ENCODE measurements around the gene PRC1.
"Not testable (repeated sequence)": the region's sequence is repeated elsewhere in the genome, so short reads cannot be mapped to it uniquely, and the experiment has no call there.

PRC1 gene

DNA sequence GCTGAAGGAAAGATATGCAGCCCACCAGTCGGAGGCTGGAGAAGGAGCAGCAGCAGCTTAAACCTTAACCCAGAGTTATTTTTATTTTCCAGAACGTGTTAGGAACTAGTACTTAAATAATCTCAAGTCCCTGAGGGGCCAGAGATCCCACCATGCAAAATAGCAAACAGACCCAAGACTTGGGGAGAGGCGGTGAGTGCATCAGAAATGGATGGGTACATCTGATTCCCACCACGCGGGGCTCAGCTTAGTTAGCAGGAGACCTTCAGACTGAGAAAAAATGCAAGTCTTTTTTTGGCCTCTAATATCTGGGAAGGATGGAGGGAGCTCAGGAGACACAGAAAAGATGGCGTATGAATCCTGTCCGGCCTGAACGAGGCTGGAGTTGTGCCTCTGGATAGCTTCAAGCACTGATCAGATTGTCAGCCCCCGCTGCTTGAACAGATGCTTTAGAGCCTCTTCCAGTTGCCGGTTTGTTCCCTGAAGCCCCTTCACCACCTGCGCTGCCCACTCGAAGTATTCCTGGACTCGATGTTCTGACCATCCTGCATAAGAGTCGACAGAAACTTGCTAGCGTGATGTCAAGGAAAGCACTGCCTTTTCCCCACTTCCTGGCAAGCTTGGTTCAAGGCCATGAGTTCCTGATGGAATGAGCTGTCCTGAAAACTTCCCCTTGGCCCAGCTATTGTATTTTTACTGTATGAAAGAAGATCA lies 63.3 kb downstream of the PRC1 start:
- TF ChIP-seq CTCF (conservative IDR thresholded peaks at IDR 0.05; ENCODE audit: low read depth, low read length): no peak
- H3K4me3 ChIP-seq (ENCODE audit: low read depth, low read length): peak overlapping the region; percentile 62
- DNase-seq (ENCODE audit: low read depth): no peak

GRCh38 chr15:90929246-90930019 lies 64.9 kb downstream of the PRC1 start:
- no peak for DNase-seq (ENCODE audit: low read depth)
- no peak for TF ChIP-seq CTCF (conservative IDR thresholded peaks at IDR 0.05; ENCODE audit: low read depth, low read length)
- H3K4me3 ChIP-seq (ENCODE audit: low read depth, low read length): peak overlapping the region; percentile 62

- not testable (repeated sequence) for DNase-seq (ENCODE audit: low read depth); H3K4me3 ChIP-seq (ENCODE audit: low read depth, low read length)
These were observed 66.2 kb downstream of the PRC1 start for GRCh38 chr15:90928106-90928505.

DNA sequence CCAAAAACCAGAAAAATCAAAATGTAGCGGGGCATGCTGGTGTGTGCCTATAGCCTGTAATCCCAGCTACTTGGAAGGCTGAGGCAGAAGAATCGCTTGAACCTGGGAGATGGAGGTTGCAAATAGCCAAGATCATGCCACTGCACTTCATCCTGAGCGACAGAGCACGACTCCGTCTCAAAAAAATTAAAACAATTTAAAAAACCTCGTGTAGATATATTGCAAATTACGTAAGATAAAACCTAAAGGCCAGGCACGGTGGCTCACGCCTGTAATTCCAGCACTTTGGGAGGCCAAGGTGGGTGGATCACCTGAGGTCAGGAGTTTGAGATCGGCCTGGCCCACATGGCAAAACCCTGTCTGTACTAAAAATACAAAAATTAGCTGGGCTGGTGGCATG lies 67.6 kb downstream of the PRC1 start:
- not testable (repeated sequence) for DNase-seq (ENCODE audit: low read depth); H3K4me3 ChIP-seq (ENCODE audit: low read depth, low read length)

DNA sequence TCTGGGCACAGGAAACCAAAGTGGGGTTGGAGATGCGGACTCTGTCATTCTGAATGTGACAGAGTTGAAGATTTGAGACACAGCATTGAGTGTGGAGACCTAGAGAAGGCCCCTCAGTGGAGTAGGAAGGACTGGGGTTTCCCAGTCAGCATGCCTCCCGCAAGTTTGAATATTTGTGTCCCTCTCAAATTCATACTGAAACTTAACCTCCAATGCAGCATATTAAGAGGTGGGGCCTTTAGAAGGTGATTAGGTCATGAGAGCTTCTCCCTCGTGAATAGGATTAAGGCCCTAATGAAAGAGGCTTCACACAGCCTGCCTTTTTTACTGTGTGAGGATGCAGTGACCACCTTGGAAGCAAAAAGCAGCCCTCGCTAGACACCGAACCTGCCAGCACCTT lies 70.0 kb downstream of the PRC1 start:
- no peak for DNase-seq (ENCODE audit: low read depth)
- H3K4me3 ChIP-seq (ENCODE audit: low read depth, low read length): no peak overlapping the region
- no peak for TF ChIP-seq CTCF (conservative IDR thresholded peaks at IDR 0.05; ENCODE audit: low read depth, low read length)

DNA sequence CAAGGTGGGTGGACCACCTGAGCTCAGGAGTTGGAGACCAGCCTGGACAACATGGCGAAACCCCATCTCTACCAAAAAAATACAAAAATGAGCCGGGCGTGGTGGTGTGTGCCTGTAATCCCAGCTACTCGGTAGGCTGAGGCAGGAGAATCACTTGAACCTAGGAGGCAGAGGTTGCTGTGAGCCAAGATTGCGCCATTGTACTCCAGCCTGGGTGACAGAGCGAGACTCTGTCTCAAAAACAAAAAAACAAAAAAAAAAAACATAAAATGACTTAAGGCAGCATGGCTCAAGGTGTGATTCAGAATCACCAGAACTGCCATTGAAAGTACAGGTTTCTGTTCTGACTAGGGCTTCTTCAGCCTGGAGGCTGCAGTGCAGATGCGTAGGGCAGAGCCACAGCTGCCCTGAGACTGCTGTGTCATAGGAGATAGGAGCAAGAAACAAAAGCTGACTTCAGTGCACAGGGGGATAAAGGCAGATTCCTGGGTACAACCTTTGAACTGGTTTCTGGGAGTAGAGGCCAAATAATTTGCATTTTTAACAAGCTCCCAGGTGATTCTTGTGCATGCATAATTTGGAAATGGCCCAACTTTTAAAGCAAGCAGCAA lies 71.5 kb downstream of the PRC1 start:
- not testable (repeated sequence) for H3K4me3 ChIP-seq (ENCODE audit: low read depth, low read length); DNase-seq (ENCODE audit: low read depth)

GRCh38 chr15:90921887-90922286 lies 72.4 kb downstream of the PRC1 start:
- no peak for TF ChIP-seq CTCF (conservative IDR thresholded peaks at IDR 0.05; ENCODE audit: low read depth, low read length)
- H3K4me3 ChIP-seq (ENCODE audit: low read depth, low read length): no peak overlapping the region
- no peak for DNase-seq (ENCODE audit: low read depth)

DNA sequence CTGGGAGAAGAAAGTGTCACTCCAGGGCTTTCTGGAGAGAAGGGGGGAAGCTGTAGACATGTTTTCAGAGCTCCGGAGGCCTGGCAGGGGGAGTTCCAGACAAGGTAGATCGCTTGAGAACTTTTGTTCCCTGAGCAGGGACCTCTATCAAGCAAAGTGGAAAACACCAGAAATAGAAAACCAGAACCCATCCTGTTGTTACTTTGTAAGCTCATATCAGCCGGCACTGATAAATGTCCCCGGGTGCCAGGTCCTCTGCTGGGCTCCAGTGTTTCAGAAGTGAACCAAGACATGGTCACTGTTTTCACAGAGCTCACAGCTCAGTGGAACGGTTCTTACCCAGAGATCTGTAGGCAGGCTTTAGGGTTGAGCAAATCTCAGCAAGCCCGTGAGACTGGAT lies 75.5 kb downstream of the PRC1 start:
- H3K4me3 ChIP-seq (ENCODE audit: low read depth, low read length): no peak overlapping the region
- no peak for TF ChIP-seq CTCF (conservative IDR thresholded peaks at IDR 0.05; ENCODE audit: low read depth, low read length)
- no peak for DNase-seq (ENCODE audit: low read depth)
